Measurements from ENCODE around the gene CACNB3. TPM values are rescaled to one million over a fixed set of nuclear protein-coding genes. Genes with fewer than 3 reads are reported as not detected.
A peak's percentile ranks its signal among the peaks of the same experiment; 100 is the strongest.

CACNB3 gene
- polyA plus RNA-seq, result 1 to 10 TPM in 2 of 3 donors, under 1 TPM in 1; 0.66 to 2.1 (median 1.4) TPM

GRCh38 chr12:48817873-48818830 is at the start of gene CACNB3:
TSS of gene CACNB3 (plus strand) at chr12:48818496. CDS start at chr12:48818930, 434 bp downstream.
- peak within 1 kb of the TSS in 5 of 6 donors; percentile 40 to 82 (median 78) for H3K27ac Mint-ChIP-seq
- no peaks in the 10 kb centered on the region for H3K9me3 Mint-ChIP-seq
- H3K4me1 Mint-ChIP-seq, result peaks cover 34 to 35% of the 10 kb centered on the region in 2 donors
- DNase-seq, result peak; percentile 60 to 72 (median 69)
- H3K4me3 Mint-ChIP-seq, result peak within 1 kb of the TSS; percentile 85 to 98 (median 87)
- peaks cover 3 to 13% (median 4%) of the 10 kb centered on the region in 3 donors for H3K27me3 Mint-ChIP-seq (ENCODE audit: low read depth in 3 of 3)
- H3K36me3 Mint-ChIP-seq, result no peaks in the 10 kb centered on the region

DNA sequence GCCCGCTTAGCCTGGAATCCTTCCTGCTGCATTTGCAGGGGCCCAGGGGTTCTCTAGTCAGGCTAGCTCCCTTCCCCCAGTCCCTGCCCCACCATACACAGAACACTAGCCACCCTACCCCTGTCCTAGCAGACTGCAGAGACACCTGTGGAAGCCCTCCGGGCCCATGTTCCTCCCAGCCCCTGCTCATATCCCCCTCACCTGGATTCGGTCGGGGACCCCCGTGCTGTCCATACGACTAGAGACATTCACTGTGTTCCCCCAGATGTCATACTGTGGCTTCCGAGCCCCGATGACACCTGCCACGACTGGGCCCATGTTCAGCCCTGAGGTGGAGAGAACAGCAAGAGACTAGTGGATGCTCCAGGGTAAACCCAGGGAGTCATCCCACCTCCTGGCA is 49.6 kb upstream of the CACNB3 start:
- H3K4me1 Mint-ChIP-seq, result peaks cover 28 to 30% of the 10 kb centered on the region in 2 donors

DNA sequence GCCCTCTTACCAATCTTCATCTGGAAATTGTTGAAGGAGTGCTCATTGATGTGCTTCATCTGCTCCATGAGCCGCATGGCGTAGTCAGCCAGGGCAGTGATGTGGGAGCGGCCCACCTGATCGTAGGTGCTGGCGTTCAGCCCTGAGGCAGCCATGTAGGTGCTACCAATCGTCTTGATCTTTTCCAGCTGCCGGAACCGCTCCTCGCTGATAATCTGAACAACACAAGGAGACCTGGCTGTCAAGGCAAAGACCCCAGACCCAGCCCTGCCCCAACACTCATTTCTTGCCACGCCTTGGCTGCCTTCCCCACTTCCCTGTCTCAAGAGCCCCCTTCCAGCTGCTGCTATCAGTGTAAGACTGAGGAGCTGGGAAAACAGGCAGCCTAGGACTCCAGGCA is 47.5 kb upstream of the CACNB3 start:
- H3K4me1 Mint-ChIP-seq, result peaks cover 12 to 13% of the 10 kb centered on the region in 2 donors
- no peak overlapping the region for H3K4me3 Mint-ChIP-seq
- H3K9me3 Mint-ChIP-seq, result no peaks in the 10 kb centered on the region
- H3K27me3 Mint-ChIP-seq (ENCODE audit: low read depth in 3 of 3), result peaks cover under 1 to 2% (median 2%) of the 10 kb centered on the region in 3 donors
- H3K27ac Mint-ChIP-seq, result no peak overlapping the region
- H3K36me3 Mint-ChIP-seq, result no peaks in the 10 kb centered on the region
- DNase-seq, result no peak

More for the DNA sequence above, 49.6 kb upstream of the CACNB3 start:
- Mint-ChIP-seq H3K4me3 (no peak overlapping the region), H3K36me3 (no peaks in the 10 kb centered on the region), H3K27me3 (ENCODE audit: low read depth in 3 of 3) (peaks cover 0 to 2% (median 0%) of the 10 kb centered on the region in 3 donors), H3K27ac (no peak overlapping the region), H3K9me3 (no peaks in the 10 kb centered on the region)
- no peak for DNase-seq

DNA sequence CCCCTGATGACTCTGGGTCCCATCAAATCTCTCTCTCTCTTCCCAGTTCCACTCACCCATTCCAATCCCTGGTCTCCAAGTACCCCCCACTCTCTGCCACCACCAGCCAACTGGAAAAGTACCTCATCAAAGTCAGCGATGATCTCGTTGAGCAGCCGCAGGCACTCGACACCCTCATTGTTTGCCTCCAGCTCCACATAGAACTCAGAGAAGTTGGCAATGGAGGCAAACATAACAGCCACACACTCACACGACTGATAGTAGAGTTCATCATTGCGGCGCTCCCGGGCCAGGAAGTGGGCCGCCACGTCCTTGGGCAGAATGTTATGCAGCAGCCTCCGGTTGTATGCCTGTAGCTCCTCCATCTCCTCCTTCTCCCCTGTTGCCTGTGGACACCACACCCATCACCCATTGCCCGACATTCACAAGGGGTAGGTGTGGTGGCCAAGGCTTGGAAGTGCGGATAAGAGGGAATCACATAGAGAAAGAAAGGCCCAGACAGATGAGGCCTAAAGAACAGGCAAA is 46.6 kb upstream of the CACNB3 start:
- Mint-ChIP-seq H3K27ac (peak overlapping the region in 1 of 6 donors; percentile 26), H3K4me3 (no peak overlapping the region), H3K9me3 (no peaks in the 10 kb centered on the region), H3K36me3 (no peaks in the 10 kb centered on the region), H3K27me3 (ENCODE audit: low read depth in 3 of 3) (peaks cover 0 to 2% (median 2%) of the 10 kb centered on the region in 3 donors), H3K4me1 (peaks cover 3 to 4% of the 10 kb centered on the region in 2 donors)
- DNase-seq, result no peak

DNA sequence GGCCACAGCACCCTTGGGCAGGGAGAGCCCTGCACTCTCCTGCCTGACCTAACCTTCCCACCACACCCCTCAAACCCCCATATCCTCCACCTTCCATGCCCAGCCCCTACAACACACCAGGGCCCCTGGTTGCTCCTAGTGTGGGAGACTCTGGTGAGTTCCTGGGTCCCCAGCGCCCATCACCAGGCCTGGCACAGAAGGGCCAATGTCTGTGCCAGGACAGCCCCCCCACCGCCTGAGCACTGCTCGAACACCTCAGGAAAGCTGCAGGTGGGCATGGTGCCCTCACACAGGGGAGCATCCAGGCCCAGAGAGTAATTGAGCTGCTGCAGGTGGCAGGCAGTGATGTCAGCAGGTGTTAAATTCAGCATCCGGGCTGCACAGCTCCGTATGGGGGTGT is 44.6 kb upstream of the CACNB3 start:
- H3K9me3 Mint-ChIP-seq, result no peaks in the 10 kb centered on the region
- H3K36me3 Mint-ChIP-seq, result no peaks in the 10 kb centered on the region
- no peak for DNase-seq
- H3K4me1 Mint-ChIP-seq, result no peaks in the 10 kb centered on the region
- no peak overlapping the region for H3K27ac Mint-ChIP-seq
- no peak overlapping the region for H3K4me3 Mint-ChIP-seq
- peaks cover 0 to 2% (median 2%) of the 10 kb centered on the region in 3 donors for H3K27me3 Mint-ChIP-seq (ENCODE audit: low read depth in 3 of 3)

DNA sequence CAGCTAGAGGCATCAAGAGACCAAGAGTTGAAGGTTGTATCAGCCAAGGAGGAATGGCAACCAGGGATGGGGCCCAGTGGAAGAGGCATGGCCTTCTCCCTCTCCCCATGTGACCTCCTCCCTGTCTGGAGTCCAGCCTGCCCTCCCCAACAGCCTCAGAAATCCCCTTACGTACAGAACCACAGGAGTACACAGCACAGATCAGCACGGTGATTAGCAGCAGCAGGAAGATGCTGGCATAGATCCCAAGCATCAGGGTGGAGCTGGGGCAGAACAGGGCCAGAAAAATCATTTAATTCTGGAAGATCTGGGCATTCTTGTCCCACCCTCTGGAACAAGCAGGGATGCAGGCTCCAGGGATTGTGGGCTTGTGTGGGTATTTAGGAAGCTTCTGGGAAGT is 43.8 kb upstream of the CACNB3 start:
- no peak overlapping the region for H3K4me3 Mint-ChIP-seq
- DNase-seq, result no peak
- no peaks in the 10 kb centered on the region for H3K9me3 Mint-ChIP-seq
- peaks cover 0 to 2% (median 2%) of the 10 kb centered on the region in 3 donors for H3K27me3 Mint-ChIP-seq (ENCODE audit: low read depth in 3 of 3)
- no peaks in the 10 kb centered on the region for H3K36me3 Mint-ChIP-seq
- H3K27ac Mint-ChIP-seq, result no peak overlapping the region
- no peaks in the 10 kb centered on the region for H3K4me1 Mint-ChIP-seq

GRCh38 chr12:48775299-48775698 is 43.0 kb upstream of the CACNB3 start:
- H3K4me3 Mint-ChIP-seq, result no peak overlapping the region
- DNase-seq, result no peak
- no peaks in the 10 kb centered on the region for H3K4me1 Mint-ChIP-seq
- peaks cover 0 to 2% (median 2%) of the 10 kb centered on the region in 3 donors for H3K27me3 Mint-ChIP-seq (ENCODE audit: low read depth in 3 of 3)
- no peaks in the 10 kb centered on the region for H3K36me3 Mint-ChIP-seq
- H3K27ac Mint-ChIP-seq, result no peak overlapping the region
- no peaks in the 10 kb centered on the region for H3K9me3 Mint-ChIP-seq

DNA sequence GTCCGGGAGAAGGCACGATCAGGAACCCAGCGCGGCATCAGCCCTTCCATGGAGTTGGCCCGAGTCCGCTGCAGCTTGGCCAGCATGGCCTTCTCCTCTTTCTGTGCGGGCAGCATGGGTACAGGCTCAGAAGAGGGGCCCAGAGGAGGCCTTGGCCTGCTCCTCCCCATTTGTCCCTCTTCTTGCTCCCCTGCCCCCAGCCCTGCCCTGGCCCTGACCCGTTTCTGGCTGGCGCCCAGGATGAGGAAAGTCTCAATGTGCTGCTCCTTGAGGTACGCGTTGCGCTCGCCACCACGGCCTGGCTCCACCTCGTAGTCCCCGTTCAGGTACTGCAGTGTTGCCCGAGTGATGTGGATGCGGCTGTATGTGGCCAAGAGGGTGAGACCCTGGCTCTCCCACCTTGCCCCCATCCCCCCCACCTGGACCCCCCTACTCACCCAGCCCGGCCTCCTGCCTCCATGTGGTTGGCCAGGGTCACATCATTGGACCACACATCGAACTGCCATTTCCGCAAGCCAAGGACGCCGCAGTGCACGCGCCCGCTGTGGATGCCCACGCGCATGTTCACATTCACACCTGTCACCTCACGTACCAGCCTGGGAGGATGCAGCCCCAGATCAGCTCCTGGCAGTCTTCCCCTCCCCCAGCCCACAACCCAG is 42.2 kb upstream of the CACNB3 start:
- Mint-ChIP-seq H3K9me3 (no peaks in the 10 kb centered on the region), H3K27me3 (ENCODE audit: low read depth in 3 of 3) (peaks cover 0 to 2% (median 2%) of the 10 kb centered on the region in 3 donors), H3K4me1 (no peaks in the 10 kb centered on the region), H3K4me3 (no peak overlapping the region), H3K27ac (no peak overlapping the region), H3K36me3 (no peaks in the 10 kb centered on the region)
- DNase-seq, result no peak

DNA sequence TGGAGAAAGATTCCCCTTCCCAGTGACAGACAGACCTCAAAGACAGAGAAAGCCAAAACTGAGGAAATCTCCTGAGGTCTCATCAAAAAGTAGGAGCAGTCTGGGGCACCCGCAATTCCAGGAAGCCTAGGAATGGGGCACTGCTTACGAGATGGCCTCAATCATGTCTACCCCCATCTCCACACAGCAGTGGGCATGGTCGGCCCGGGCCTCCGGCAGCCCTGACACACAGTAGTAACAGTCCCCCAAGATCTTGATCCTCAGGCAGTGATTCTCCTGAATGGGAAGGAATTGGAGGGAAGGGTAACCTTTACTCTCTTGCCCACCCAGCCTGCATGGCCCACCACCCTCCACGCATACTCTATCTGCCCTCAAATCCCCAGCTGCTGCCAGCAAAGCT is 41.3 kb upstream of the CACNB3 start:
- peaks cover 0 to 4% (median 2%) of the 10 kb centered on the region in 3 donors for H3K27me3 Mint-ChIP-seq (ENCODE audit: low read depth in 3 of 3)
- DNase-seq, result no peak
- H3K4me3 Mint-ChIP-seq, result no peak overlapping the region
- H3K36me3 Mint-ChIP-seq, result no peaks in the 10 kb centered on the region
- H3K27ac Mint-ChIP-seq, result no peak overlapping the region
- no peaks in the 10 kb centered on the region for H3K9me3 Mint-ChIP-seq
- no peaks in the 10 kb centered on the region for H3K4me1 Mint-ChIP-seq

- H3K4me1 Mint-ChIP-seq, result no peaks in the 10 kb centered on the region
- DNase-seq, result no peak
- H3K9me3 Mint-ChIP-seq, result no peaks in the 10 kb centered on the region
- no peak overlapping the region for H3K4me3 Mint-ChIP-seq
- H3K27ac Mint-ChIP-seq, result no peak overlapping the region
- H3K27me3 Mint-ChIP-seq (ENCODE audit: low read depth in 3 of 3), result peaks cover 2 to 5% (median 2%) of the 10 kb centered on the region in 3 donors
- no peaks in the 10 kb centered on the region for H3K36me3 Mint-ChIP-seq
Measured at GRCh38 chr12:48777501-48778400, 40.5 kb upstream of the CACNB3 start.

GRCh38 chr12:48779869-48780268 is 38.4 kb upstream of the CACNB3 start:
- Mint-ChIP-seq H3K27ac (no peak overlapping the region), H3K36me3 (no peaks in the 10 kb centered on the region), H3K9me3 (no peaks in the 10 kb centered on the region), H3K4me3 (no peak overlapping the region), H3K27me3 (ENCODE audit: low read depth in 3 of 3) (peaks cover 0 to 7% (median 2%) of the 10 kb centered on the region in 3 donors), H3K4me1 (no peaks in the 10 kb centered on the region)
- no peak for DNase-seq

DNA sequence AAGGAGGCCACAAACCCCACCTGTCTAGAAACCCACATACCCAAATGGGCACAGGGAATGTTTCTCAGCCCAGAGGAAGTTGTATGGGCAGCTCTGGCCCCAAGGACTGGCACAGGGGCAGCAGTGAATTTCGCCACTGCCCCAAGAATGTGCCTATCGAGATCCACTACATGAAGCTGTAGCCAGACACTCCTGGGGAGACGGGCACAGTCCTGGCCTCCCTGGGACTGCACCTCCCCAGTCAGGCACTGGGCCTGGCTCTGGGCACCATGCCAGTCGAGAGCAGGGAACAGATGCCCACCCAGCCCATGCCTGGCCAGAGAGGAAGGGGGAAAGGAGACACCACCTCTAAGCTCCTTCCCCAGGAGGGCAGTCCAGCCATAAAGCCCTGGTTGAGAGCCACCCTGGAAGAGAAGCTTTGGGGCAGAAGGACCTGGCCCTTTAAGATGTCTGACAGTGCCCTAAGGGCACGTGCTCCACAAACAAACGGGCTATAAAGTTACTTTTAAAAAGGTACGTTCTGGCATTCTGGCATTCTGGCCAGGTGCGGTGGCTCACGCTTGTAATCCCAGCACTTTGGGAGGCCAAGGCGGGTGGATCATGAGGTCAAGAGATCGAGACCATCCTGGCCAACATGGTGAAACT is 37.8 kb upstream of the CACNB3 start:
- Mint-ChIP-seq H3K36me3 (no peaks in the 10 kb centered on the region), H3K4me1 (no peaks in the 10 kb centered on the region), H3K27me3 (ENCODE audit: low read depth in 3 of 3) (peaks cover 0 to 8% (median 2%) of the 10 kb centered on the region in 3 donors), H3K9me3 (no peaks in the 10 kb centered on the region), H3K4me3 (no peak overlapping the region), H3K27ac (no peak overlapping the region)
- no peak for DNase-seq
